Peyer's patch (tissue), 4 donors: ENCODE results near the gene MACROH2A1. TPM values are rescaled to one million over a fixed set of nuclear protein-coding genes. Genes with fewer than 3 reads are reported as not detected.
A peak's percentile ranks its signal among the peaks of the same experiment; 100 is the strongest.

Experiments
- DNase-seq, 3 donors: peaks; one replicate each; pipeline ENCODE4 v3.0.0-alpha.2; 2017 to 2019
- H3K27ac ChIP-seq, 4 donors: fragments of 200-600 bp; sonication (generic); one replicate each; pipeline ENCODE4 v1.5.1; 2016 to 2019
- H3K27me3 ChIP-seq, 2 donors: fragments of 200-600 bp; sonication (generic); one replicate each; pipeline ENCODE4 v1.5.1; 2019
- H3K36me3 ChIP-seq, 3 donors: fragments of 200-600 bp; sonication (generic); one replicate each; pipeline ENCODE4 v1.5.1; 2016 to 2019
- H3K4me1 ChIP-seq, 4 donors: fragments of 200-600 bp; sonication (generic); one replicate each; pipeline ENCODE4 v1.5.1; 2016 to 2019
- H3K4me3 ChIP-seq, 4 donors: fragments of 200-600 bp; sonication (generic); 1 replicate in 3 of 4; 2 replicates in 1 of 4; pipeline ENCODE4 v1.5.1; 2016 to 2019; ENCODE audit warnings: mild to moderate bottlenecking in 1 of 4
- H3K9me3 ChIP-seq, 4 donors: fragments of 200-600 bp; sonication (generic); one replicate each; pipeline ENCODE4 v1.5.1; 2016 to 2019; ENCODE audit warnings: mild to moderate bottlenecking in 1 of 4
- POLR2A ChIP-seq, 2 donors: fragments of 450-650 bp; IDR thresholded peaks; one replicate each; pipeline ENCODE4 v1.5.1; 2017; ENCODE audit warnings: antibody characterized with exemption in 2 of 2, mild to moderate bottlenecking in 2 of 2, moderate library complexity in 2 of 2
- total RNA-seq, 4 donors: library from RNA; depleted of rRNA; stranded (reverse); fragments of >200 nt; gene quantifications; one replicate each; pipeline ENCODE4 v1.1.0, GENCODE V29; 2016
- TF ChIP-seq, protein P1 (sequence below), 6 experiments: fragments of 450-650 bp in 4 of 6; fragments of 200-600 bp in 2 of 6; sonication (generic) in 1 of 6; IDR thresholded peaks; one replicate each; pipeline ENCODE4 v1.5.1; 2017 to 2019; ENCODE audit warnings: antibody characterized with exemption in 6 of 6, mild to moderate bottlenecking in 3 of 6, moderate library complexity in 1 of 6

MACROH2A1 gene
- total RNA-seq, 4 donors from 2014 or later: 407 to 489 (median 431) TPM

DNA sequence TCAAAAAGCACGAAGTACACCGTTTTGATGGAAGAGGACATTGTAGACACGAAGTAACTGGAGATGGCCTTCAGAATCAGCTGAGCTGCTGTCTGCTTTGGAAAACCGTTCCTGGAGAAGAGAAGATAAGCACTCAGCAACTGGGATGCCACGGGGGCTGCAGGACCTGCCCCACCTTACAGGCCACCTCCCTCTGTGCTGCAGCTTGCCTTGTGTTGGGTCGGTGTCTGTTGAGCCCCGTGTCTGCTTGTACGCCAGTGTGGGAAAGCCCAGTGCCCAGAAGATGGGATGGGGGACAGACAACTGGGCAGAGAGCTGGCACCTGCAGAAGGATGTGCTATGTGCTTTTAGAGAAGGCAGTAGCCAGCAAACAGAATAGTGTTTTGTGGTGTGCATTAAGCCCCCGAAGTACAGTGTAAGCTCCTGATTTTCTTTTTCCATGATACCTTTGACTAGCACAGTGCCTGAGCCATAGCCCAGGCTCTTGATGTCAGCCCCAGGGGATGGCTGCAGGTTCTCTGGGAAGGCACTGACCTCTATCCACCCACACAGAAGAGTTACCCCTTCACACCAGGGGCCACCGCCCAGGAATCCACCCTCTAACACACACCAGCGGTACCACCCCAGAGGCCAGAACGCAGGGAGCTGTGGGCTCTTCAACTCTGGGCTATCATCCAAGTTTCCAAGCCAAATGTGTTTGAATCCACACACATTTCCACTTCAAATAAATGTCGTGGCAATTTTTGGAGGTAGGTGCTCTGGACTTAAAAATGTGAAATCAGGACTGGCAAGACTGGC is 63.8 kb downstream of the MACROH2A1 start:
- Histone ChIP-seq H3K4me1 (peaks cover 0 to 4% (median under 1%) of the 10 kb centered on the region in 4 donors), H3K36me3 (peaks cover 0 to 71% (median 0%) of the 10 kb centered on the region in 3 donors), H3K27ac (no peak overlapping the region), H3K27me3 (no peaks in the 10 kb centered on the region), H3K4me3 (no peak overlapping the region), H3K9me3 (no peaks in the 10 kb centered on the region)
- TF ChIP-seq POLR2A (IDR thresholded peaks at IDR 0.05): no peak
- TF ChIP-seq, protein P1, sequence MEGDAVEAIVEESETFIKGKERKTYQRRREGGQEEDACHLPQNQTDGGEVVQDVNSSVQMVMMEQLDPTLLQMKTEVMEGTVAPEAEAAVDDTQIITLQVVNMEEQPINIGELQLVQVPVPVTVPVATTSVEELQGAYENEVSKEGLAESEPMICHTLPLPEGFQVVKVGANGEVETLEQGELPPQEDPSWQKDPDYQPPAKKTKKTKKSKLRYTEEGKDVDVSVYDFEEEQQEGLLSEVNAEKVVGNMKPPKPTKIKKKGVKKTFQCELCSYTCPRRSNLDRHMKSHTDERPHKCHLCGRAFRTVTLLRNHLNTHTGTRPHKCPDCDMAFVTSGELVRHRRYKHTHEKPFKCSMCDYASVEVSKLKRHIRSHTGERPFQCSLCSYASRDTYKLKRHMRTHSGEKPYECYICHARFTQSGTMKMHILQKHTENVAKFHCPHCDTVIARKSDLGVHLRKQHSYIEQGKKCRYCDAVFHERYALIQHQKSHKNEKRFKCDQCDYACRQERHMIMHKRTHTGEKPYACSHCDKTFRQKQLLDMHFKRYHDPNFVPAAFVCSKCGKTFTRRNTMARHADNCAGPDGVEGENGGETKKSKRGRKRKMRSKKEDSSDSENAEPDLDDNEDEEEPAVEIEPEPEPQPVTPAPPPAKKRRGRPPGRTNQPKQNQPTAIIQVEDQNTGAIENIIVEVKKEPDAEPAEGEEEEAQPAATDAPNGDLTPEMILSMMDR (IDR thresholded peaks at IDR 0.05): no peak
- DNase-seq: no peak

DNA sequence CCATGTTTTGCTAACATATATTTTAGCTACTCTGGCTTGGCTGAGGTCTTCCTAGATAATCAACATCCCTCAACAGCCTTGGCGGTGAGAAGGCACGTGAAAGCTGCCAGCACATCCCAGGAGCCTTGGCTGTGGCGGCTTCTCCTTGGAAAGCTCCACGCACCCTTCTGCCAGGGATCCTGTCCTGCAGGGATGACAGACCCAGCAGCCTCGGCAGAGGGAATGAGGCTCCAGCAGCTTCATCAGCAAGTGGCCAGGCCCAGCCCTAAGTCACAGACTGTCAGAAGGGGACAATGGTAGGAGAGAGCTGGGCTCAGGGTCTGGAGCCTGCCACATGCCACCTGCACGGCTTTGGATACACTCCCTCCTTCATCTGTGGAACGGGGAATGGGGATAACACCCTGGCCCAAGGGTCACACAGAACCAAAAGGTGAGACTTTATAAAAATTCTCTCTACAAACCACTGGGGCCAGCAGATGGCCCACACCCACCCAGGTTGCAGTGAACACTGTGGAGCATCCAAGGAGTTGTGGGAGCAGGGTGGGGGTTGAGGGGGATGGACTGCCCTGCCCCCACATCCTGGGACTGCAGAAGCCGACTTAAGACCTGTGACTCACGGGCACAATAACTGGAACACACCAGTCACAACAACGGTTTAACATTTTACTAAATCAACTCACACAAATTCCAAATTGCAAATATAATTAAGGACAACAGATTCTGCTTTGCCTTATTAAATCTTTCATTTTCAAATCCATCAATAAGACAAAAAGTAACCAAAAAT is 65.1 kb downstream of the MACROH2A1 start:
- no peak overlapping the region for H3K4me3 ChIP-seq
- H3K4me1 ChIP-seq: no peaks in the 10 kb centered on the region
- TF ChIP-seq POLR2A (IDR thresholded peaks at IDR 0.05): no peak
- TF ChIP-seq, protein P1 (IDR thresholded peaks at IDR 0.05): no peak
- no peak for DNase-seq
- peaks cover 0 to 58% (median 0%) of the 10 kb centered on the region in 3 donors for H3K36me3 ChIP-seq
- H3K9me3 ChIP-seq: no peaks in the 10 kb centered on the region
- no peak overlapping the region for H3K27ac ChIP-seq
- no peaks in the 10 kb centered on the region for H3K27me3 ChIP-seq

DNA sequence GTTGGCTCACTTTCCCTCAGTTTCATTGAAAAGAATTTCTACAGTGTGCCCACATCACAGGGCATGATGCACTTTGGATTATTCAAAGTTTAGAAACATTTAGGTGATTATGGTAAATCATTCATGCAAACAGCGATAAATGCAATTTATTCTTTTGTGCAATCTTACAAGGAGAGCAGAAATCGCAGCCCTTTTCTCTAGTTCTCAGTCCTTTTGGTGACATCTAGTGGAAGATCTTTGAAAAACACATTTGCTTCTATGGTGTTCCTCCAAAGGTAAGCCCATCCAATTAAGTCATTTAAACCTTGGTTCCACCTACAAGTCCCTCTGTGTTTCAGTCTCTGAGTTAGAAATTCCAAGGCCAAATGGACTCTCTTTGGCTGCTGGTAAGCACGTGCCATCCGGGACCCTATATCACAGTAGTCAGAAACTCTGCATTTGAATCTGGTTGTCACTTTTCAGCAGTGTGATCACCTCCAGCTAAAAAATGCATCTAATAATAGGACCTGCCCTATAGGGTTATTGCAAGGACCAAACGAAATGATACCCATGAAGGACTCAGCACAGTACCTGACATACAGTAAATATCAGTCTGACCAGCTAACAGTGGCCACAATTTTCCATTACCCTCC is 66.4 kb downstream of the MACROH2A1 start:
- Histone ChIP-seq H3K27ac (no peak overlapping the region), H3K27me3 (no peaks in the 10 kb centered on the region), H3K36me3 (peaks cover 0 to 45% (median 0%) of the 10 kb centered on the region in 3 donors), H3K4me3 (no peak overlapping the region), H3K4me1 (no peaks in the 10 kb centered on the region), H3K9me3 (no peaks in the 10 kb centered on the region)
- no peak for TF ChIP-seq POLR2A (IDR thresholded peaks at IDR 0.05)
- TF ChIP-seq, protein P1 (IDR thresholded peaks at IDR 0.05): peak in 4 of 6 experiments; percentile 36 to 70 (median 58)
- no peak for DNase-seq

DNA sequence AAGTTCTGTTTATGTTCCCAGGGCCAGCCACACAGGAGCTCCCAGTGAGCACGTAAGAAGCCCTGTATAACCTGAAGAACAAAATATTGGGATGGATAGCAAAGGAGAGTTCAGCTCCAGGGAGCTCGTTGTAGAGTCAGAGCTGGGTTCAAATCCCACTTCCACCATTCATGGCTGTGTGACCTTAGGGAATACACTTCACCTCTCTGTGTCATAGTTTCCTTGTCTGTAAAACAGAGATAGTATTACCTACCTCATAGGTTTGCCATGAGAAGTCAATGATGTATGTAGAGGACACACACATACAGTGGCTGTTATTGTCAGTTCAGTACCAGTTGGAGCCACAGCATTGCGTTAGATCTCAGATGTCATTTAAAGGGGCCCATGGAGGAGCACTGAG is 67.4 kb downstream of the MACROH2A1 start:
- no peak overlapping the region for H3K27ac ChIP-seq
- H3K36me3 ChIP-seq: peaks cover 0 to 35% (median 0%) of the 10 kb centered on the region in 3 donors
- no peaks in the 10 kb centered on the region for H3K27me3 ChIP-seq
- DNase-seq: no peak
- no peak overlapping the region for H3K4me3 ChIP-seq
- TF ChIP-seq, protein P1 (IDR thresholded peaks at IDR 0.05): no peak
- TF ChIP-seq POLR2A (IDR thresholded peaks at IDR 0.05): no peak
- H3K4me1 ChIP-seq: no peaks in the 10 kb centered on the region
- no peaks in the 10 kb centered on the region for H3K9me3 ChIP-seq

DNA sequence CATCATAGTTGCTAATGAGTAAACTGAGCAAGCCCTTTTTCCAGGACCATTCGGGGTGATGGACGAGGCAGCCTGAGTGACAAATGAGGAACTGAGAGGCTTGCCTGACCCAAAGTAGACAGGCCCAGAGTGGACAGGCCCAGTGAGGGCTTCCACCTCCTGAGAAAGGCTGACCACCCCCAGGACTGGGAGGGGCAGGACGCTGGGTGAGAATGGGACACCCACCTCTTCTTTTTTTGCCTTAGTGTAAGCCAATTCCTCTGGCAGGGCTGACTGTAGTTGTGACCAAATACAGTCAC is 68.3 kb downstream of the MACROH2A1 start:
- no peak for TF ChIP-seq POLR2A (IDR thresholded peaks at IDR 0.05)
- TF ChIP-seq, protein P1 (IDR thresholded peaks at IDR 0.05): no peak
- Histone ChIP-seq H3K36me3 (peaks cover 0 to 26% (median 0%) of the 10 kb centered on the region in 3 donors), H3K4me3 (no peak overlapping the region), H3K27ac (no peak overlapping the region), H3K4me1 (no peaks in the 10 kb centered on the region), H3K27me3 (no peaks in the 10 kb centered on the region), H3K9me3 (no peaks in the 10 kb centered on the region)
- DNase-seq: no peak
